B cell (primary cell): ENCODE data around the gene TMEM170B. TPM values are rescaled to one million over a fixed set of nuclear protein-coding genes. Genes with fewer than 3 reads are reported as not detected.

Source experiments
- ATAC-seq: fragments of 200-7000 bp; cut with Tn5 transposase; one replicate; pipeline ENCODE4 v1.10.0; 2021; ENCODE audit warnings: low read depth, mild to moderate bottlenecking, moderate number of reproducible peaks, moderate library complexity
- CTCF ChIA-PET: fragments of 350-600 bp; sonication (Branson Sonifier 250); formaldehyde crosslinking; loops from one replicate; lab custom pipeline; 2021; ENCODE audit warnings: antibody characterized with exemption, inconsistent platforms; lab: Charles Lee
- POLR2A ChIA-PET: fragments of 350-600 bp; sonication (Branson Sonifier 250); formaldehyde crosslinking; loops from one replicate; lab custom pipeline; 2021; ENCODE audit warnings: antibody characterized with exemption; lab: Charles Lee
- DNase-seq: peaks from one replicate; pipeline ENCODE4 v3.0.0; 2013
- H2AFZ ChIP-seq: 2 replicates; pipeline ENCODE4 v1.6.1; 2012; ENCODE audit warnings: mild to moderate bottlenecking, low read depth, low read length; ENCODE audit not compliant: insufficient read depth, poor library complexity, severe bottlenecking
- H3K27ac ChIP-seq, 2 donors: 1 replicate in 1 of 2; 2 replicates in 1 of 2; pipeline ENCODE4 v1.5.1; 2012 to 2013; ENCODE audit warnings: low read length in 2 of 2, mild to moderate bottlenecking in 2 of 2, moderate library complexity in 1 of 2
- H3K27me3 ChIP-seq, 4 experiments: fragments of 200-600 bp in 1 of 4; sonication (generic) in 1 of 4; replicated peaks in 1 of 4; 1 replicate in 2 of 4; 2 replicates in 2 of 4; pipeline versions ENCODE4 v1.6.1 to v1.7.0; 2013 to 2016; ENCODE audit warnings: low read length in 3 of 4, mild to moderate bottlenecking in 2 of 4, mixed read lengths in 1 of 4, moderate library complexity in 1 of 4; ENCODE audit not compliant: insufficient read depth in 4 of 4, control insufficient read depth in 3 of 4; ENCODE audit errors: control extremely low read depth in 1 of 4
- H3K36me3 ChIP-seq, 2 experiments: replicated peaks in 1 of 2; 1 replicate in 1 of 2; 2 replicates in 1 of 2; pipeline versions ENCODE4 v1.6.1 to v1.7.1; 2013; ENCODE audit warnings: low read length in 1 of 2; ENCODE audit not compliant: insufficient read depth in 2 of 2, control insufficient read depth in 1 of 2; ENCODE audit errors: control extremely low read depth in 1 of 2, extremely low read depth in 1 of 2
- H3K4me1 ChIP-seq, 2 donors: fragments of 200-600 bp in 1 of 2; sonication (generic) in 1 of 2; 1 replicate in 1 of 2; 2 replicates in 1 of 2; pipeline versions ENCODE4 v1.5.1 to v1.6.1; 2013 to 2017; ENCODE audit warnings: low read length in 2 of 2; ENCODE audit not compliant: control insufficient read depth in 2 of 2, insufficient read depth in 2 of 2
- H3K4me2 ChIP-seq: replicated peaks from 2 replicates; pipeline ENCODE3; 2012; ENCODE audit warnings: mild to moderate bottlenecking, low read depth, low read length; ENCODE audit not compliant: poor library complexity, severe bottlenecking
- H3K4me3 ChIP-seq, 5 experiments: fragments of 200-600 bp in 1 of 5; sonication (generic) in 1 of 5; 1 replicate in 3 of 5; 2 replicates in 2 of 5; pipeline versions ENCODE4 v1.5.1 to v1.7.0; 2011 to 2016; ENCODE audit warnings: low read length in 4 of 5, mild to moderate bottlenecking in 4 of 5, low read depth in 2 of 5, control low read depth in 1 of 5, moderate library complexity in 1 of 5; ENCODE audit not compliant: insufficient read depth in 1 of 5; ENCODE audit errors: control extremely low read depth in 1 of 5, extremely low read depth in 1 of 5
- H3K79me2 ChIP-seq: fragments of 200-600 bp; sonication (generic); one replicate; pipeline ENCODE4 v1.6.0; 2016; ENCODE audit warnings: low read length; ENCODE audit not compliant: control insufficient read depth, insufficient read depth
- H3K9ac ChIP-seq: fragments of 200-600 bp; sonication (generic); 2 replicates; pipeline ENCODE4 v1.6.1; 2017; ENCODE audit warnings: mild to moderate bottlenecking, low read length, moderate library complexity
- H3K9me3 ChIP-seq, 3 donors: one replicate each; pipeline versions ENCODE4 v1.6.1 to v1.7.1; 2013; ENCODE audit warnings: low read length in 2 of 3; ENCODE audit not compliant: control insufficient read depth in 2 of 3, insufficient read depth in 1 of 3; ENCODE audit errors: control extremely low read depth in 1 of 3
- H4K20me1 ChIP-seq: 2 replicates; pipeline ENCODE4 v1.6.0; 2012; ENCODE audit warnings: mild to moderate bottlenecking, low read length; ENCODE audit not compliant: insufficient read depth, control insufficient read depth, poor library complexity, severe bottlenecking
- H3K27ac Mint-ChIP-seq: one replicate; pipeline ENCODE4 v1.8.0; 2021; ENCODE audit warnings: mixed read lengths
- H3K27me3 Mint-ChIP-seq: one replicate; pipeline ENCODE4 v1.8.0; 2021; ENCODE audit warnings: mixed read lengths
- H3K4me1 Mint-ChIP-seq: one replicate; pipeline ENCODE4 v1.8.0; 2021; ENCODE audit warnings: mixed read lengths
- H3K4me3 Mint-ChIP-seq: one replicate; pipeline ENCODE4 v1.8.0; 2021; ENCODE audit warnings: mixed read lengths
- H3K9me3 Mint-ChIP-seq: one replicate; pipeline ENCODE4 v1.8.0; 2022; ENCODE audit warnings: mixed read lengths; ENCODE audit not compliant: insufficient read depth
- EZH2 ChIP-seq: IDR thresholded peaks from 2 replicates; pipeline ENCODE4 v1.6.1; 2012; ENCODE audit warnings: borderline replicate concordance, low read depth, mild to moderate bottlenecking, moderate library complexity, low read length; ENCODE audit not compliant: insufficient read depth, poor library complexity, severe bottlenecking
- WGBS: methylation state at CpG from one replicate; pipeline ENCODE4 v1.1.5; 2013; ENCODE audit warnings: missing lambda C conversion rate; ENCODE audit not compliant: insufficient coverage; 5-methylcytosine and 5-hydroxymethylcytosine counted together
- intact Hi-C: fragments of 100-400 bp; cut with micrococcal nuclease; formaldehyde crosslinking; loops from one replicate; pipeline ENCODE4 v1.10.0; 2022
- polyA plus RNA-seq: library from polyadenylated mRNA; depleted of rRNA; stranded (reverse); fragments of >200 nt; gene quantifications from 2 replicates; pipeline ENCODE4 v1.2.3, GENCODE V29; 2012
- total RNA-seq, 2 donors: library from RNA; stranded (reverse); fragments of 120-200 nt in 1 of 2; gene quantifications; 1 replicate in 1 of 2; 2 replicates in 1 of 2; pipeline versions ENCODE4 v1.2.3 to v1.2.4, GENCODE V29; 2013 to 2022
- TF ChIP-seq, protein P1 (sequence below): fragments of 200-600 bp; IDR thresholded peaks from one replicate; pipeline ENCODE4 v1.8.0; 2022; ENCODE audit warnings: antibody characterized with exemption, mild to moderate bottlenecking

TMEM170B gene
- total and polyA plus RNA-seq, 2 donors (not counting 1 experiment from before 2014, with no cell fraction given), result 0.64 to 3.4 TPM

GRCh38 chr6:11592294-11592906, 54.9 kb downstream of the TMEM170B start:
- H3K27ac Mint-ChIP-seq, result no peak overlapping the region
- no peaks in the 10 kb centered on the region for H3K4me1 ChIP-seq
- no peak overlapping the region for H3K9ac ChIP-seq
- H2AFZ ChIP-seq, result no peak overlapping the region
- peaks cover 19% of the 10 kb centered on the region for H3K27me3 Mint-ChIP-seq
- no peaks in the 10 kb centered on the region for H3K27me3 ChIP-seq
- DNase-seq (no peak), ATAC-seq (no peak)
- H3K4me3 Mint-ChIP-seq, result no peak overlapping the region
- intact Hi-C loops, result no loop called here
- H3K9me3 ChIP-seq, result no peaks in the 10 kb centered on the region
- no peak overlapping the region for H3K4me2 ChIP-seq
- H3K27ac ChIP-seq, result no peak overlapping the region
- CTCF ChIA-PET, result no interaction called here
- 84% methylated on average over 8 of the region's 8 CpGs for WGBS
- no peak overlapping the region for H3K4me3 ChIP-seq
- POLR2A ChIA-PET, result no interaction called here
- H4K20me1 ChIP-seq, result no peaks in the 10 kb centered on the region
- no peak for TF ChIP-seq EZH2
- TF ChIP-seq, protein P1, sequence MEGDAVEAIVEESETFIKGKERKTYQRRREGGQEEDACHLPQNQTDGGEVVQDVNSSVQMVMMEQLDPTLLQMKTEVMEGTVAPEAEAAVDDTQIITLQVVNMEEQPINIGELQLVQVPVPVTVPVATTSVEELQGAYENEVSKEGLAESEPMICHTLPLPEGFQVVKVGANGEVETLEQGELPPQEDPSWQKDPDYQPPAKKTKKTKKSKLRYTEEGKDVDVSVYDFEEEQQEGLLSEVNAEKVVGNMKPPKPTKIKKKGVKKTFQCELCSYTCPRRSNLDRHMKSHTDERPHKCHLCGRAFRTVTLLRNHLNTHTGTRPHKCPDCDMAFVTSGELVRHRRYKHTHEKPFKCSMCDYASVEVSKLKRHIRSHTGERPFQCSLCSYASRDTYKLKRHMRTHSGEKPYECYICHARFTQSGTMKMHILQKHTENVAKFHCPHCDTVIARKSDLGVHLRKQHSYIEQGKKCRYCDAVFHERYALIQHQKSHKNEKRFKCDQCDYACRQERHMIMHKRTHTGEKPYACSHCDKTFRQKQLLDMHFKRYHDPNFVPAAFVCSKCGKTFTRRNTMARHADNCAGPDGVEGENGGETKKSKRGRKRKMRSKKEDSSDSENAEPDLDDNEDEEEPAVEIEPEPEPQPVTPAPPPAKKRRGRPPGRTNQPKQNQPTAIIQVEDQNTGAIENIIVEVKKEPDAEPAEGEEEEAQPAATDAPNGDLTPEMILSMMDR, result no peak
- H3K4me1 Mint-ChIP-seq, result no peaks in the 10 kb centered on the region
- no peaks in the 10 kb centered on the region for H3K36me3 ChIP-seq
- no peaks in the 10 kb centered on the region for H3K9me3 Mint-ChIP-seq
- no peaks in the 10 kb centered on the region for H3K79me2 ChIP-seq

- CTCF ChIA-PET, result no interaction called here
- Histone ChIP-seq H4K20me1 (no peaks in the 10 kb centered on the region), H3K27ac (no peak overlapping the region), H3K9ac (no peak overlapping the region), H3K4me1 (no peaks in the 10 kb centered on the region), H3K4me3 (no peak overlapping the region), H3K27me3 (no peaks in the 10 kb centered on the region), H3K9me3 (no peaks in the 10 kb centered on the region), H2AFZ (no peak overlapping the region), H3K4me2 (no peak overlapping the region), H3K79me2 (no peaks in the 10 kb centered on the region), H3K36me3 (no peaks in the 10 kb centered on the region)
- WGBS, result 93% methylated on average over 8 of the region's 9 CpGs
- ATAC-seq, result no peak
- TF ChIP-seq EZH2, result no peak
- TF ChIP-seq, protein P1, result no peak
- intact Hi-C loops, result no loop called here
- no peaks in the 10 kb centered on the region for H3K4me1 Mint-ChIP-seq
- no peak overlapping the region for H3K27ac Mint-ChIP-seq
- no peak overlapping the region for H3K4me3 Mint-ChIP-seq
- H3K27me3 Mint-ChIP-seq, result peaks cover 17% of the 10 kb centered on the region
- H3K9me3 Mint-ChIP-seq, result no peaks in the 10 kb centered on the region
- DNase-seq, result no peak
- POLR2A ChIA-PET, result no interaction called here
Observed at GRCh38 chr6:11593096-11593495, 55.5 kb downstream of the TMEM170B start.
